Prostate gland (tissue), 2 donors: ENCODE results near the gene HRC.
"Not testable (repeated sequence)": the region's sequence is repeated elsewhere in the genome, so short reads cannot be mapped to it uniquely, and the experiment has no call there.

Experiments
- CTCF ChIP-seq, 4 experiments: fragments of 200-600 bp in 2 of 4; fragments of 450-650 bp in 2 of 4; sonication (generic) in 2 of 4; IDR thresholded peaks; 1 replicate in 3 of 4; 2 replicates in 1 of 4; pipeline ENCODE4 v1.5.1; 2016 to 2019; ENCODE audit warnings: antibody characterized with exemption in 4 of 4, mild to moderate bottlenecking in 2 of 4, moderate library complexity in 2 of 4
- POLR2A ChIP-seq: fragments of 450-650 bp; IDR thresholded peaks from one replicate; pipeline ENCODE4 v1.6.1; 2016; ENCODE audit warnings: antibody characterized with exemption, mild to moderate bottlenecking
- POLR2AphosphoS5 ChIP-seq: sonication (generic); formaldehyde crosslinking; IDR thresholded peaks from one replicate; pipeline ENCODE4 v1.6.1; 2017; ENCODE audit warnings: antibody characterized with exemption

- not testable (repeated sequence) for TF ChIP-seq CTCF (IDR thresholded peaks at IDR 0.05); POLR2A; POLR2AphosphoS5
Measured at GRCh38 chr19:49182010-49182847, 27.0 kb upstream of the HRC start.
